Bronchial epithelial cell (primary cell): ENCODE results near the gene IGF2BP2. TPM values are rescaled to one million over a fixed set of nuclear protein-coding genes. Genes with fewer than 3 reads are reported as not detected.
A peak's percentile ranks its signal among the peaks of the same experiment; 100 is the strongest.
"Not testable (repeated sequence)": the region's sequence is repeated elsewhere in the genome, so short reads cannot be mapped to it uniquely, and the experiment has no call there.

Experiments used
- DNase-seq: peaks from one replicate; pipeline ENCODE4 v3.0.0-alpha.2; 2010; ENCODE audit warnings: low read depth
- FAIRE-seq: peaks from 2 replicates; lab custom pipeline; 2011; peaks lifted over from hg19 to GRCh38; lab: Jason Lieb, UNC
- H3K27me3 ChIP-seq: 2 replicates; pipeline ENCODE4 v1.5.1; 2011; ENCODE audit warnings: low read length; ENCODE audit not compliant: control insufficient read depth, insufficient read depth
- H3K36me3 ChIP-seq: 2 replicates; pipeline ENCODE4 v1.5.1; 2011; ENCODE audit warnings: low read length; ENCODE audit not compliant: control insufficient read depth, insufficient read depth
- H3K4me3 ChIP-seq: 2 replicates; pipeline ENCODE4 v1.5.1; 2011; ENCODE audit warnings: mild to moderate bottlenecking, low read depth, low read length, control low read depth
- CTCF ChIP-seq: IDR thresholded peaks from 2 replicates; pipeline ENCODE4 v1.5.1; 2011; ENCODE audit warnings: mild to moderate bottlenecking, moderate library complexity, low read length, control low read depth, inconsistent platforms; ENCODE audit not compliant: insufficient read depth, severe bottlenecking
- total RNA-seq: library from RNA; depleted of rRNA; stranded (reverse); fragments of >200 nt; gene quantifications from 2 replicates; pipeline ENCODE4 v1.2.1, GENCODE V29; 2014

IGF2BP2 gene
- total RNA-seq, 1 donor from 2014 or later, result 37.1 TPM

DNA sequence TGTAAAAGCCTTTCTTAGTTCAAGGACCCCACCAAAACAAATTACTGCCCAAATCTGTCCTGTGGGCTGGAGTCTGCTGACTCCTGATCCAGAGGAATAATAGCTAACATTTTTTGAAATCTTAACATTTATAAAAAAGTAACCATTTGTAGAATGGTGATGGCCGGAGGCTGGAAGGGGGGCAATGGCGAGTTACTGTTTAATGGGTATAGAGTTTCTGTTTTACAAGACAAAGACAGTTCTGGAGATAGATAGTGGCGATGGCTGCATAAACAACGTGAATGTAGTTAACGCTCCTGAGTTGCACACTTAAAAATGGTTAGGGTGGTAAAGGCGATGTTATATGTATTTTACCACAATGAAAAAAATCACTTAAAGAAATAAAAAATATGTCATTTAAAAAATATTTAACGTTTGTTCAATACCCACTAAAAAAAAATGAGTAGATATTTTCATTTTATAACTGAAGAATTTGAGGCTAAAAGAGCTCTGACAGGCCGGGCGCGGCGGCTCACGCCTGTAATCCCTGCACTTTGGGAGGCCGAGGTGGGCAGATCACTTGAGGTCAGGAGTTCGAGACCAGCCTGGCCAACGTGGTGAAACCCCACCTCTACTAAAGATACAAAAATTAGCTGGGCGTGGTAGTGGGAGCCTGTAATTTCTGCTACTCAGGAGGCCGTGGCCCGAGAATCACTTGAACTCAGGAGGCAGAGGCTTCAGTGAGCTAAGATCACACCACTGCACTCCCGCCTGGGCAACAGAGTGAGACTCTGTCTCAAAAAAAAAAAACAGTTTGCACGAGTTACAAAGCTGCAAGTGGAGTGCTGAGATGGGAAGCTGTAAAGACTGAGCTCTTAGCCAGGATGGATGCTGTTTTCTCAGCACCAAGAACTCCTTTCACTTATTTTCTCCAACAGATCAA, 37.6 kb downstream of the IGF2BP2 start:
- Histone ChIP-seq H3K4me3 (no peak overlapping the region), H3K36me3 (peaks cover 2% of the 10 kb centered on the region), H3K27me3 (no peaks in the 10 kb centered on the region)
- DNase-seq, result no peak
- no peak for FAIRE-seq
- no peak for TF ChIP-seq CTCF

GRCh38 chr3:185786258-185786657, 38.6 kb downstream of the IGF2BP2 start:
- DNase-seq, H3K36me3 ChIP-seq, H3K27me3 ChIP-seq, FAIRE-seq, H3K4me3 ChIP-seq: not testable (repeated sequence)

DNA sequence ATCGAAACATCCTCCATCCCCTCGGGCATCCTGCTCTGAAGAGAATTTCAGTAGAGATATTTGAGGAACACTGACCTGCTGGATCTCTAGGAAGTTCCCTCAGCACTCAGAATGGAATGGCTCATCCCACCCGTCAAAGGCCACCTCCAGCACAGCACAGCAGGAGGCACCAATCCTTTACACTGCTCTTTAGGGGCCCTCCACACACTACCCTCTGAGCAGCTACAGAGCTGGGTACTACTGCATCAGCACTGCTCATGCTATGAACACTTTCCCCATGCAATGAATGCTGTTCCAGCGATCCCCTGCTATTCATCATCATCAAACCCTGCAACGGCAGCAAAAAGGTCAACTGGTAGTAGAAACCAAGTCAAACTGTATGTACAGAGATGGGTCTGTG, 40.5 kb downstream of the IGF2BP2 start:
- Histone ChIP-seq H3K27me3 (no peaks in the 10 kb centered on the region), H3K4me3 (no peak overlapping the region), H3K36me3 (peaks cover 2% of the 10 kb centered on the region)
- DNase-seq, result no peak
- TF ChIP-seq CTCF, result no peak
- FAIRE-seq, result no peak

DNA sequence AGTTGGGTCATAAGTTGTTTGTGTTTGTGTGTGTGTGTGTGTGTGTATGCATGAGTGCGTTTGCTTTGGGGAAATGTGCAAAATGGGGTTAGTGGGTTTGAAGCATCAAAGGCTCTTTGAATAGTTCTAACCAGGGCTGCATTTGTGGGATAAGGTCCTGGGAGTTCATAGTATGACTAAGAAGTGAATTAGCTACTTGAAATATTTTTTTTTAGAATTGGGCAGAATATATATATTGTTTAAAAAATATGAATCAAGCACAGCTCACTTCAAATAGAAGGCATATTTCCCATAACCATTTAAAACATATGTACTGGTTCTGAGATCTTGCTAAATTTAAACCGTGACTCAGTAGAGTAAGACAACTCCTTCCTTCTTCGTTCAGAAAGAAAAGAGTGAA, 43.1 kb downstream of the IGF2BP2 start:
- peak; percentile 55 for DNase-seq
- H3K27me3 ChIP-seq, result no peaks in the 10 kb centered on the region
- FAIRE-seq, result no peak
- H3K36me3 ChIP-seq, result peaks cover 2% of the 10 kb centered on the region
- TF ChIP-seq CTCF, result no peak
- no peak overlapping the region for H3K4me3 ChIP-seq

DNA sequence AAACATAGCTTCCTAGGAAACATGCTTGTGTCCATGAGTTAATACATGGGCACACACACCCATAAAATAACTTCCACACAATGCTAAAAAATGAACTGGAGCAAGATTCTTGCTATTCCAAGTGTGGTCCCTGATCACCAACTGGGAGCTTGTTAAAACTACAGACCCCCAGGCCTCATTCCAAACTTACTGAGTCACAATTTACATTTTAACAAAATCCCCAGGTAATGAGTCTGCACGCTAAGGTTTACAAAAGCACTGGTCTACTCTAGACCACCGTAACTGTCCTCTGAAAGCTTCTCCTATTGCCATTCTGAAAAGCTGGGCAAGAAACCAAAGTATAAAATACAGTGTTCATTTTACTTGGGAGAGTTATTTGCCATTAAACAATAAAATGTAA, 45.4 kb downstream of the IGF2BP2 start:
- no peaks in the 10 kb centered on the region for H3K27me3 ChIP-seq
- TF ChIP-seq CTCF, result no peak
- FAIRE-seq (no peak), DNase-seq (no peak)
- no peak overlapping the region for H3K4me3 ChIP-seq
- H3K36me3 ChIP-seq, result peaks cover 1% of the 10 kb centered on the region

GRCh38 chr3:185778821-185779220, 46.0 kb downstream of the IGF2BP2 start:
- DNase-seq, result no peak
- Histone ChIP-seq H3K4me3 (no peak overlapping the region), H3K27me3 (no peaks in the 10 kb centered on the region), H3K36me3 (no peaks in the 10 kb centered on the region)
- TF ChIP-seq CTCF, result no peak
- FAIRE-seq, result no peak
